Neural crest cell (in vitro differentiated cells): Measurements from ENCODE around the gene HOXA10. TPM values are rescaled to one million over a fixed set of nuclear protein-coding genes. Genes with fewer than 3 reads are reported as not detected.

ENCODE experiments used
- DNase-seq: peaks from one replicate; pipeline ENCODE4 v3.0.0; 2021; ENCODE audit warnings: low read depth, mixed read lengths, low spot score
- H3K27ac Mint-ChIP-seq: one replicate; pipeline ENCODE4 v1.8.0; 2021; ENCODE audit warnings: mild to moderate bottlenecking, mixed read lengths; ENCODE audit not compliant: unreplicated experiment
- H3K27me3 Mint-ChIP-seq: 2 replicates; pipeline ENCODE4 v1.8.0; 2021; ENCODE audit warnings: low read depth, mild to moderate bottlenecking, mixed read lengths
- H3K36me3 Mint-ChIP-seq: 2 replicates; pipeline ENCODE4 v1.8.0; 2021; ENCODE audit warnings: low read depth, mild to moderate bottlenecking, mixed read lengths
- H3K4me1 Mint-ChIP-seq: 2 replicates; pipeline ENCODE4 v1.8.0; 2021; ENCODE audit warnings: mixed read lengths
- H3K4me3 Mint-ChIP-seq: one replicate; pipeline ENCODE4 v1.8.0; 2021; ENCODE audit warnings: mild to moderate bottlenecking, mixed read lengths
- H3K9me3 Mint-ChIP-seq: 2 replicates; pipeline ENCODE4 v1.8.0; 2021; ENCODE audit warnings: mixed read lengths
- total RNA-seq: library from RNA; stranded (reverse); gene quantifications from 2 replicates; pipeline ENCODE4 v1.2.1, GENCODE V29; 2021
- TF ChIP-seq, protein P1 (sequence below): fragments of 200-600 bp; sonication (generic); conservative IDR thresholded peaks from 2 replicates; pipeline ENCODE4 v1.5.0; 2021; ENCODE audit warnings: antibody characterized with exemption, mild to moderate bottlenecking

The HOXA10 gene
- total RNA-seq, 1 donor from 2014 or later, result 0.35 TPM

DNA sequence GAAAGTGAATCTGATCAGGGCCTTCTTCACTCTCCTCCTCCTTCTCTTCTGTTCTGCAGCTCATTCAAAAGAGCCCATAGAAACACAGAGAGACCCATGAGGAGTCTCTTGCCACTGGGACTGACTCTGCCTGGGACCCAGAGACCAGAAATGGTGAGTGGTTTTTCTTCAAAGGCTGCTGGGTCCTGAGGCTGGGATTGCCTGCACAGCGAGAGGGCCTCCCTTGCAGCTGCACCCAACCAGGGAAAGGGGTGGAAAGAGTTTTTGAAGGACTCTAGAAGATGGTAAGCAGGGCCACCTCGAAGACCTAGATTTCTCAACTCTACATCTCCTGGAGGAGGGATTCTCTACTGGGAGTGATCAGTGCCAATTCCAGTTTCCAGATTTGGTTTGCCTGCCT, 41.2 kb upstream of the HOXA10 start:
- Mint-ChIP-seq H3K27ac (no peak overlapping the region), H3K4me1 (no peaks in the 10 kb centered on the region), H3K9me3 (no peaks in the 10 kb centered on the region), H3K27me3 (peaks cover 96% of the 10 kb centered on the region), H3K4me3 (no peak overlapping the region), H3K36me3 (no peaks in the 10 kb centered on the region)
- no peak for DNase-seq
- TF ChIP-seq, protein P1, sequence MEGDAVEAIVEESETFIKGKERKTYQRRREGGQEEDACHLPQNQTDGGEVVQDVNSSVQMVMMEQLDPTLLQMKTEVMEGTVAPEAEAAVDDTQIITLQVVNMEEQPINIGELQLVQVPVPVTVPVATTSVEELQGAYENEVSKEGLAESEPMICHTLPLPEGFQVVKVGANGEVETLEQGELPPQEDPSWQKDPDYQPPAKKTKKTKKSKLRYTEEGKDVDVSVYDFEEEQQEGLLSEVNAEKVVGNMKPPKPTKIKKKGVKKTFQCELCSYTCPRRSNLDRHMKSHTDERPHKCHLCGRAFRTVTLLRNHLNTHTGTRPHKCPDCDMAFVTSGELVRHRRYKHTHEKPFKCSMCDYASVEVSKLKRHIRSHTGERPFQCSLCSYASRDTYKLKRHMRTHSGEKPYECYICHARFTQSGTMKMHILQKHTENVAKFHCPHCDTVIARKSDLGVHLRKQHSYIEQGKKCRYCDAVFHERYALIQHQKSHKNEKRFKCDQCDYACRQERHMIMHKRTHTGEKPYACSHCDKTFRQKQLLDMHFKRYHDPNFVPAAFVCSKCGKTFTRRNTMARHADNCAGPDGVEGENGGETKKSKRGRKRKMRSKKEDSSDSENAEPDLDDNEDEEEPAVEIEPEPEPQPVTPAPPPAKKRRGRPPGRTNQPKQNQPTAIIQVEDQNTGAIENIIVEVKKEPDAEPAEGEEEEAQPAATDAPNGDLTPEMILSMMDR, result no peak

DNA sequence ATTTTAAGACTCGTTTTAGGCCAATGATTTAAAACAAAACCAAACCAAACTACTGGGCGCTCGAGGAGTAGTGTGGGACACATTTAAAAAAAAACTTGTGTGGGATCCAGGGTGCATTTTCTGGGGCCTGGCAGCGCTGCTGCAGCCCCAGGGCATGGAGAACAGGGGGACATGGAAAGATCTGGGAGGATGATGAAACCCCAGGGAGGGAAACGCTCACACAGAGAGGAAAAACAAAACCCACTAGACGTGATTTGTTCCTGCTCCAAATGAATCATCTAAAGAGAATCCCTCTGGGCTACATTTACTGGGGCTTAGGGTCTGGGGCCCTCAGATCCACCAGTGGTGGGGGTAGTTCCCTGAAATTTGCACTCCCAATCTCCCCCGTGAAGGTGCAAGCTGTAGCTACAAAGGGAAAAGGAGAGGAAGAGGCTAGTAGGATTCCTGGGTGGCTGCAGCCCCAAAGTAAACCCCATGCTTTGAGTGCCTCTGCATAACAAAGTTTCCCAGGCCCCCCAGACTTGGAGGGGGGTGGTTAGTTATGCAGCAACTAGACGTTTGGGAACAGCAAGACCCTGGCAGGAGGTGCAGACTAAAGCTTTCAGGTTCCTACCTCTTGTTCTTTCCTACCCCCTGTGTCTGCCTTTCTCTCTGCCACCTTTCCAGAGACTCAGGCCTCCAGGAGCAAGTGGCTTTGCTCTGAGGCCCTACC, 40.3 kb upstream of the HOXA10 start:
- TF ChIP-seq, protein P1, result no peak
- no peaks in the 10 kb centered on the region for H3K4me1 Mint-ChIP-seq
- H3K9me3 Mint-ChIP-seq, result no peaks in the 10 kb centered on the region
- H3K4me3 Mint-ChIP-seq, result peak overlapping the region; percentile 33
- DNase-seq, result no peak
- H3K36me3 Mint-ChIP-seq, result no peaks in the 10 kb centered on the region
- H3K27ac Mint-ChIP-seq, result no peak overlapping the region
- peaks cover 98% of the 10 kb centered on the region for H3K27me3 Mint-ChIP-seq

DNA sequence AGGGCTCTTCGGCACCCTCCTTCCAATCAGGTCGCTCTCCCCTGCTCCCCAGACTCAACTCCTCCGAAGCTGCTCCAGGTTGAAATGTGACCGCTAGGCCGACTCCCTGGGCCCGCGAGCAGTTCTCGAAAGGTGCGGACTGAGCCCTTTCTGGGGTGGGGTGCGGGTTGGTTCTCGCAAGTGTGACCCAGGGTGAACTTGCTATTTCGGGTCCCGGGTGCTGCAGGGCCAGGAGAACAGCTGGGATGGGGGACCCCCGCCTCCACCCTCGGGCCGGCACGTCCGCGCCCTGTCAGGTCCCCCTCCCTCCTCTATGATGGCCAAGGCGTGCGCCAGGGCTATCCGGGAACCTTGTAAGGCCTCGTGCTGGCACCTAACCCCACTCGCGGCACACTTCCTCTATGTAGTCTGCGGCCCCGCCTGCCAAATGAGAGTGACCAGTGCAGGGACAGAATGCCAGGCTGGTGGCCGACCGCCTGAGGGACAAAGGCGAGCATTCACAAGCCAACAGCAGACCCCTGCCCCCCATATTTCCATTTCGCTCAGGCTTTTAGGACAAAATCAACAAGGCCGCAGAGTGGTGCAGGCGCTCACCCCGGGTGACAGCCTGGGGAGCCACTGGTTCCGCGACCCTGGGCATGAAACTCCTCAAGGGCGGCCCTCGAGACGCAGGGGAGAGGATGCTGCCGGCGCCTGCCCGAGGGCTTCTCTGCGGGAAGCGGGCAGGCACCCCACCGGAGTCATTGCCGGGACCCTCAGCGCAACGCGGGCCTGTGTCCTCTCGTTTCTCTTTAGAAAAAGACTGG, 39.5 kb upstream of the HOXA10 start:
- no peak for DNase-seq

DNA sequence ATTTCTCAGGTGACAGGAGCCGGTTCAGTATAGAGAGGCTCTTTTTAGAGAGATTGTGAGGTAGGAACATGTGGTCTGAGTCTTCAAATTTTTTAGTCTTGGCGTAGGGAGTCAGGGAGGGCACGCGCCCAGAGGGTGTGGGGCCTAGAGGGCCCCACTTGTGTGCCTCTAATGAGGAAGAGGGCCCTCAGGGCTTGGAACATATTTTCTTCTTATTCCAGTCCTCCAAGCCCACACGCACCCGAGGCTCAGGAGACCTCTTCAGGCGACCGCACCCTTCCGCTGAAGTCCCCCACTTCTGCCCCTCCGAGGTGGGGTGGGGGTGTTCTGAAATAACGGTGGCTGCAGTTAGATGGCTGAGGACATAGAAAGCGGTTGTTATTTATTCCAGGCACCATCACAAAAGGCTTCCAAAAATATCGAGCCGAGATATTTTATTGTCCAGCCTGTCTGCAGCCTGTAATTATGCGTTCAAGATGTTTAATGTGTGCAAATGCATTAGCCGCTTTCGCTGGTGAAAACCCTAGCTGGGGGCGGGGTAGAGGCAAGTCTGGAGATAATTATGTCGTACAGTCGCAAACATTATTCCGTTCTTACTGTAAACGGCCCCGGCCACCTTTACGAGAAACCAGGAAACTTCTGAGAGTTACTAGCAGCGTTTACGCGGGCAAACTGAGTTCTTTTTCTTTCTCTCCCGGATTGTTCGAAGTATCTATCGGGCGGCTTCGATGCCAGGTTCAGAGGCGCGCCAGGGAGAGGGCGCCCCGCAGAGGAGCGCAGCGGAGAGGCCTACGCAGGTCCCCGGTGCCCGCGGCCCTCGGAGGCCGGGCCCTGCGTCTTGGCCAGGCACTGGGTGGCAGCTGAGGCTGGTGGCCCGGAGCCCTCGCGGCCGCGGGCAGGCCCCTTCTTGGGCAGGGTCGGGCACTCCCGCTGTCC, 38.6 kb upstream of the HOXA10 start:
- no peak for DNase-seq
- H3K36me3 Mint-ChIP-seq, result no peaks in the 10 kb centered on the region
- peaks cover 99% of the 10 kb centered on the region for H3K27me3 Mint-ChIP-seq

More for the DNA sequence above, 39.5 kb upstream of the HOXA10 start:
- H3K27me3 Mint-ChIP-seq, result peaks cover 99% of the 10 kb centered on the region
- TF ChIP-seq, protein P1, result no peak
- H3K4me1 Mint-ChIP-seq, result no peaks in the 10 kb centered on the region
- no peak overlapping the region for H3K4me3 Mint-ChIP-seq
- H3K36me3 Mint-ChIP-seq, result no peaks in the 10 kb centered on the region
- no peak overlapping the region for H3K27ac Mint-ChIP-seq
- no peaks in the 10 kb centered on the region for H3K9me3 Mint-ChIP-seq

DNA sequence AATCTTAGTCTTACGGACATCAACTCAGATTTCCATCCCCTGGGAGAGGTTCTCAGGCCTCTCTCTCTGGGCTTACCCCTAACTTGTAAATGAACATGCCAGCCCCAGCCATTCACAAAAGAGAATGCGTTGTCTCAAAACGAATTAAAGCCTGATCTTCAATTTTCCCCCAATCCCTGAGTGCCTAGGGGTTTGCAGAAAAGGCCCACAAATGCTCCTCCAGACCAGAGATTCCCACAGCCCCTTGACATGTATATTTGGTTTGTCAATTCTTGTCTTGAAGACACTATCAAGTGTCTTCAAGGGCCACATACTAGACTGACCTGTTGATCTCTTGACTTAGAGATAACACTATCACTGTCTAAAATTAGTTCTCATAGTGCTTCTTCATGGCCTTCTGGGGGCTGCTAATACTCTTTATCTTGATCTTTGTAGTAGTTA, 37.7 kb upstream of the HOXA10 start:
- Mint-ChIP-seq H3K4me1 (no peaks in the 10 kb centered on the region), H3K4me3 (no peak overlapping the region), H3K27me3 (peaks cover 99% of the 10 kb centered on the region), H3K27ac (no peak overlapping the region), H3K36me3 (no peaks in the 10 kb centered on the region), H3K9me3 (no peaks in the 10 kb centered on the region)
- TF ChIP-seq, protein P1, result no peak
- no peak for DNase-seq

More for the DNA sequence above, 38.6 kb upstream of the HOXA10 start:
- TF ChIP-seq, protein P1, result no peak
- no peaks in the 10 kb centered on the region for H3K9me3 Mint-ChIP-seq
- H3K27ac Mint-ChIP-seq, result no peak overlapping the region
- H3K4me3 Mint-ChIP-seq, result no peak overlapping the region
- no peaks in the 10 kb centered on the region for H3K4me1 Mint-ChIP-seq
